Chondrocyte (in vitro differentiated cells): ENCODE data around the gene RIMKLB. TPM values are rescaled to one million over a fixed set of nuclear protein-coding genes. Genes with fewer than 3 reads are reported as not detected.
A peak's percentile ranks its signal among the peaks of the same experiment; 100 is the strongest.

Experiments used
- DNase-seq: peaks from one replicate; pipeline ENCODE4 v3.0.0; 2021; ENCODE audit warnings: mixed read lengths, low spot score
- H3K27ac Mint-ChIP-seq: one replicate; pipeline ENCODE4 v1.8.0; 2021; ENCODE audit warnings: mild to moderate bottlenecking, moderate library complexity, mixed read lengths; ENCODE audit not compliant: unreplicated experiment
- H3K27me3 Mint-ChIP-seq: 2 replicates; pipeline ENCODE4 v1.8.0; 2021; ENCODE audit warnings: low read depth, mixed read lengths
- H3K36me3 Mint-ChIP-seq: 2 replicates; pipeline ENCODE4 v1.8.0; 2021; ENCODE audit warnings: low read depth, mixed read lengths
- H3K4me1 Mint-ChIP-seq: 2 replicates; pipeline ENCODE4 v1.8.0; 2021; ENCODE audit warnings: low read depth, mild to moderate bottlenecking, mixed read lengths
- H3K4me3 Mint-ChIP-seq: one replicate; pipeline ENCODE4 v1.8.0; 2021; ENCODE audit warnings: mild to moderate bottlenecking, moderate library complexity, mixed read lengths; ENCODE audit not compliant: unreplicated experiment
- H3K9me3 Mint-ChIP-seq: 2 replicates; pipeline ENCODE4 v1.8.0; 2021; ENCODE audit warnings: low read depth, mixed read lengths
- total RNA-seq: library from RNA; stranded (reverse); gene quantifications from 3 replicates; pipeline ENCODE4 v1.2.1, GENCODE V29; 2021
- TF ChIP-seq, protein P1 (sequence below): fragments of 200-600 bp; sonication (generic); IDR thresholded peaks from 2 replicates; pipeline ENCODE4 v1.5.0; 2021; ENCODE audit warnings: antibody characterized with exemption, mild to moderate bottlenecking, moderate library complexity

The RIMKLB gene
- total RNA-seq, 1 donor from 2014 or later, result 45.4 TPM

- H3K27ac Mint-ChIP-seq, result peak overlapping the region; percentile 88
- peaks cover 27% of the 10 kb centered on the region for H3K4me1 Mint-ChIP-seq
- H3K4me3 Mint-ChIP-seq, result no peak overlapping the region
- no peaks in the 10 kb centered on the region for H3K9me3 Mint-ChIP-seq
- DNase-seq, result no peak
- no peaks in the 10 kb centered on the region for H3K36me3 Mint-ChIP-seq
- TF ChIP-seq, protein P1, sequence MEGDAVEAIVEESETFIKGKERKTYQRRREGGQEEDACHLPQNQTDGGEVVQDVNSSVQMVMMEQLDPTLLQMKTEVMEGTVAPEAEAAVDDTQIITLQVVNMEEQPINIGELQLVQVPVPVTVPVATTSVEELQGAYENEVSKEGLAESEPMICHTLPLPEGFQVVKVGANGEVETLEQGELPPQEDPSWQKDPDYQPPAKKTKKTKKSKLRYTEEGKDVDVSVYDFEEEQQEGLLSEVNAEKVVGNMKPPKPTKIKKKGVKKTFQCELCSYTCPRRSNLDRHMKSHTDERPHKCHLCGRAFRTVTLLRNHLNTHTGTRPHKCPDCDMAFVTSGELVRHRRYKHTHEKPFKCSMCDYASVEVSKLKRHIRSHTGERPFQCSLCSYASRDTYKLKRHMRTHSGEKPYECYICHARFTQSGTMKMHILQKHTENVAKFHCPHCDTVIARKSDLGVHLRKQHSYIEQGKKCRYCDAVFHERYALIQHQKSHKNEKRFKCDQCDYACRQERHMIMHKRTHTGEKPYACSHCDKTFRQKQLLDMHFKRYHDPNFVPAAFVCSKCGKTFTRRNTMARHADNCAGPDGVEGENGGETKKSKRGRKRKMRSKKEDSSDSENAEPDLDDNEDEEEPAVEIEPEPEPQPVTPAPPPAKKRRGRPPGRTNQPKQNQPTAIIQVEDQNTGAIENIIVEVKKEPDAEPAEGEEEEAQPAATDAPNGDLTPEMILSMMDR, result no peak
- no peaks in the 10 kb centered on the region for H3K27me3 Mint-ChIP-seq
Measured at GRCh38 chr12:8689681-8690080, 8.1 kb upstream of the RIMKLB start.

GRCh38 chr12:8692573-8692972 lies 5.2 kb upstream of the RIMKLB start:
- TF ChIP-seq, protein P1, result no peak
- H3K27ac Mint-ChIP-seq, result peak overlapping the region; percentile 86
- no peak overlapping the region for H3K4me3 Mint-ChIP-seq
- no peaks in the 10 kb centered on the region for H3K27me3 Mint-ChIP-seq
- no peaks in the 10 kb centered on the region for H3K9me3 Mint-ChIP-seq
- no peak for DNase-seq
- H3K36me3 Mint-ChIP-seq, result no peaks in the 10 kb centered on the region
- H3K4me1 Mint-ChIP-seq, result peaks cover 36% of the 10 kb centered on the region

GRCh38 chr12:8695116-8695515 lies 2.7 kb upstream of the RIMKLB start:
- Mint-ChIP-seq H3K9me3 (no peaks in the 10 kb centered on the region), H3K27ac (no peak overlapping the region), H3K27me3 (no peaks in the 10 kb centered on the region), H3K4me1 (peaks cover 38% of the 10 kb centered on the region), H3K36me3 (no peaks in the 10 kb centered on the region), H3K4me3 (no peak overlapping the region)
- no peak for DNase-seq
- TF ChIP-seq, protein P1, result no peak

DNA sequence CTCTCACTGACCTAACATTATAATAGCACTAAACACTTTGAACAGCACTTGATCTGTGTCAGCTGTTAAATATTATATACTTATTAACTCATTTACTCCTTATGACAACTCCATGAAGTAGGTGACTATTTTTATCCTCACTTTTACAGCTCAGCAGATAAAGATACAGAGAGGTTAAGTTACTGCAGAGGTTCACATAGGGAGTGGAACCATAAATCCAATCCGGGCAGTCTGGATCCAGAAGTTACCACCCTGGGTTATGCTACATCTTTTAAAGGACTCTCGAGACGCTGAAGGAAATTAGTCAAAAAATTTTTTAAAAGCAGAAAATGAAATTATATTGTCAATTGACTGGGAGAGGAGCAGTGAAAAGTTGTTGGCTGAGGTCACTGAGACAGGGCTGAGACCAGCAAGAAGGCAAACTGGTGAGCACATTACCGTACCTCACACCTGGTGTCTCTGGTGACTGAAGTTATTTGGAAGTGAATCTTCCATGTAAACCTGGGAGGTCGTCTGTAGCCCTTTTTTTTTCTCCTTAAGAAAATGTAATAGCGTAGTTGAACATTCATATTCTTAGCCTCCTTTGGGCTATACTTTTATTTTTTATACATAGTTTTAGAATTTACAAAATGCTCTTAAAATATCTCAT lies 1.2 kb upstream of the RIMKLB start:
- Mint-ChIP-seq H3K27me3 (no peaks in the 10 kb centered on the region), H3K4me3 (peak overlapping the region; percentile 94), H3K27ac (peak overlapping the region; percentile 84), H3K9me3 (no peaks in the 10 kb centered on the region), H3K4me1 (peaks cover 51% of the 10 kb centered on the region), H3K36me3 (peaks cover 2% of the 10 kb centered on the region)
- TF ChIP-seq, protein P1, result no peak
- no peak for DNase-seq

DNA sequence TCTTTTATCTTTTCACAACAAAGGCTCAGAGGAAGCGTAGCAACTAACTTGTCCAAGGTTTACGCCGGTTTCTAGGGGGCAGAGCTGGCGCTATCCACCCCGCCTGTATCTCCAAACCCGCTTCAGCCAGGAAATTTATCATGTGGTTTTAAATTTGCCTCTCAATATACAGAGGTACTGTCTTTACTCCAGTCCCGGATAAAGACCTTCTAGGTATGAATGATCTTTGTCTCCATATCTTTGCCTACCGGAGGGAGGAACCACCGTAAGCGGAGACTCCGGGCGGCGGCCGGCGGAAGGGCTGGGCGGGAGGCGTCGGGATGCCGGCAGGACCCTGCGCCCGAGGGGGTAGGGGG lies 693 bp upstream of the RIMKLB start:
- peak overlapping the region; percentile 84 for H3K27ac Mint-ChIP-seq
- peaks cover 2% of the 10 kb centered on the region for H3K36me3 Mint-ChIP-seq
- peak overlapping the region; percentile 94 for H3K4me3 Mint-ChIP-seq
- no peaks in the 10 kb centered on the region for H3K27me3 Mint-ChIP-seq
- peaks cover 50% of the 10 kb centered on the region for H3K4me1 Mint-ChIP-seq
- no peaks in the 10 kb centered on the region for H3K9me3 Mint-ChIP-seq
- DNase-seq, result no peak
- TF ChIP-seq, protein P1, result peak; percentile 43
